ENCODE results near the gene CERS6. TPM values are rescaled to one million over a fixed set of nuclear protein-coding genes. Genes with fewer than 3 reads are reported as not detected.

Gene CERS6
- total and polyA plus RNA-seq, 2 donors from 2014 or later = 9.4 to 18.8 TPM

DNA sequence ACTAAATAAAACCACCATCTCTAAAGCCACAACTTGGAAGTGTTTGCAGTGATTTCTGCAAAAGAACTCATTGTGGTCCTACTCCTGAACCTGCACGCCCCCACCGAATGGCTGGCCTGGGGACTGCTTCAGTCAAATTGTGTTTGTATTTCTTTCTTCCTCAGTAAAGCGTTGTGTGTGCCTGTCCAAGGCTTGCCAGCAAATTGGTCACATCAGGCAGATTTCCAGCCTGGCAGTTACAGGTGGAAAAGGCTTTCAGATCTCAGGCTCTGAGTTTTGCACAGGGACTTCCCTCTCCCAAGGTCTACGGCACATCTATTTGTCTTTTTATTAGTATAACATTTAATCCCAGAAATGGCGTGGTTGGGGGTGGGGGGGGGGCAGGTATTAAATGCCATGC lies 292.4 kb downstream of the CERS6 start:
- TF ChIP-seq CTCF (IDR thresholded peaks at IDR 0.05; ENCODE audit: borderline replicate concordance, extremely low read depth, insufficient read depth) = no peak
- no peak overlapping the region for H3K4me3 ChIP-seq (ENCODE audit: low read length in 3 of 3)

GRCh38 chr2:168749297-168749696 lies 293.2 kb downstream of the CERS6 start:
- Histone ChIP-seq H3K36me3 (ENCODE audit: control insufficient read depth in 2 of 3, insufficient read depth in 3 of 3, low read length in 3 of 3) (no peaks in the 10 kb centered on the region), H3K9ac (ENCODE audit: low read length in 3 of 3) (no peak overlapping the region), H3K4me3 (ENCODE audit: low read length in 3 of 3) (no peak overlapping the region), H3K27me3 (ENCODE audit: control insufficient read depth, insufficient read depth, low read length) (no peaks in the 10 kb centered on the region), H3K9me3 (ENCODE audit: control insufficient read depth in 2 of 3, insufficient read depth in 1 of 3, low read length in 3 of 3) (no peaks in the 10 kb centered on the region), H3K27ac (ENCODE audit: low read depth in 2 of 2, low read length in 2 of 2) (no peak overlapping the region), H3K4me1 (ENCODE audit: control insufficient read depth in 2 of 3, insufficient read depth in 2 of 3, low read depth in 1 of 3, low read length in 3 of 3) (no peaks in the 10 kb centered on the region)
- no peak for DNase-seq
- FAIRE-seq = no peak
- intact Hi-C loops (cut with DNase I) = no loop called here
- TF ChIP-seq CTCF (IDR thresholded peaks at IDR 0.05; ENCODE audit: borderline replicate concordance, extremely low read depth, insufficient read depth) = no peak

More for the DNA sequence above, 292.4 kb downstream of the CERS6 start:
- Histone ChIP-seq H3K9me3 (ENCODE audit: control insufficient read depth in 2 of 3, insufficient read depth in 1 of 3, low read length in 3 of 3) (no peaks in the 10 kb centered on the region), H3K27me3 (ENCODE audit: control insufficient read depth, insufficient read depth, low read length) (no peaks in the 10 kb centered on the region), H3K36me3 (ENCODE audit: control insufficient read depth in 2 of 3, insufficient read depth in 3 of 3, low read length in 3 of 3) (no peaks in the 10 kb centered on the region), H3K4me1 (ENCODE audit: control insufficient read depth in 2 of 3, insufficient read depth in 2 of 3, low read depth in 1 of 3, low read length in 3 of 3) (no peaks in the 10 kb centered on the region), H3K27ac (ENCODE audit: low read depth in 2 of 2, low read length in 2 of 2) (no peak overlapping the region), H3K9ac (ENCODE audit: low read length in 3 of 3) (no peak overlapping the region)
- DNase-seq = no peak
- FAIRE-seq = no peak
- intact Hi-C loops (cut with DNase I) = no loop called here

DNA sequence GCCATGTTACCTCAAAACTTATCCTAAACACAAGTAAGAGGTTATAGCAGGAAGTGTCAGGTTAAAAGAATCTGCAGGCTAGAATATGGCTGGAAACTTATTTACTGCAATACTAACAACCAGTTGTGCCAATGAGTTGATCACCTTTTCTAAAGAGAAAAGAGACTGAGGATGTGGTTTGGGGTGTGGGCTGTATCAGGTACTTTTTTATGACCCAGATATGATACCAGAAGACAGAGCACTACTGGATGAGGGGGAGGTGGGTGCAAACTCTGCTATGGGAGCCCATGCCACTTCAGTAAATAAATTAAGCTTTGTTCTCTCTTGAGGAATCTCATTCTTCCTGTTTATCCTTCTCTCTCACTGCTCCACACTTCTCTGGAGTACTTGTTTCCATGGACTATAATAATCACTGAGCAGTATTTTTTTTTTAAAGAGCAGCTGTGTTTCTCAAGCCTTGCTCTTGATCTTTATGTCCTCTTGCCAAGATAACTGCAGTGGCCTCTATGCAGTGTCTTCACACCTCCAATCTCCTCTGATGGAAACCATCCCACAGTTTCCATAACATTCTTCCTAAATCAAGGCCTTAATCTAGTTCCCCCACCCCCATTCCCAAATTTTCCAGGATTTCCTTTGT lies 295.1 kb downstream of the CERS6 start:
- Histone ChIP-seq H3K4me3 (ENCODE audit: low read length in 3 of 3) (no peak overlapping the region), H3K9ac (ENCODE audit: low read length in 3 of 3) (no peak overlapping the region), H3K27ac (ENCODE audit: low read depth in 2 of 2, low read length in 2 of 2) (no peak overlapping the region), H3K27me3 (ENCODE audit: control insufficient read depth, insufficient read depth, low read length) (no peaks in the 10 kb centered on the region), H3K36me3 (ENCODE audit: control insufficient read depth in 2 of 3, insufficient read depth in 3 of 3, low read length in 3 of 3) (no peaks in the 10 kb centered on the region), H3K4me1 (ENCODE audit: control insufficient read depth in 2 of 3, insufficient read depth in 2 of 3, low read depth in 1 of 3, low read length in 3 of 3) (no peaks in the 10 kb centered on the region), H3K9me3 (ENCODE audit: control insufficient read depth in 2 of 3, insufficient read depth in 1 of 3, low read length in 3 of 3) (no peaks in the 10 kb centered on the region)
- DNase-seq (no peak), FAIRE-seq (no peak)
- no peak for TF ChIP-seq CTCF (IDR thresholded peaks at IDR 0.05; ENCODE audit: borderline replicate concordance, extremely low read depth, insufficient read depth)
- intact Hi-C loops (cut with DNase I) = no loop called here

DNA sequence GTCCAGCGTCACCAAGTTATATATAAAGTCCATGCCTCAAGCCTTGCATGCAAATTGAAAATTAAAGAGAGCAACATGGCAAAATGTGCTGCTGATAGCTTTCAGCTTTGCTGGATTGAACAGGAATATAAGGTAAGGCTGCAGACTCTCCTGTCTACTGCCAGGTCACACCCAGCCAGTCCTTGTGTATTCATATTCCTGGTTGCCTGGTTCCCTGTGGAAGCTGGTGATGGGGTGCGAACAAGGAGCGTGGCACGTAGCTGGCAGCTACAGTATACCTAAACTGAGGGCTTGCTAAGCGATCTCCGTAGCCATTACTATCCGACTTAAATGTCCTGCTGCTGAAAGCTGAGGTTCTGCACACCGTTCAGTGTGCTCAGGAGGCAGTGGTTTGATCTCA lies 296.3 kb downstream of the CERS6 start:
- no peaks in the 10 kb centered on the region for H3K9me3 ChIP-seq (ENCODE audit: control insufficient read depth in 2 of 3, insufficient read depth in 1 of 3, low read length in 3 of 3)
- no peak for DNase-seq
- no peaks in the 10 kb centered on the region for H3K36me3 ChIP-seq (ENCODE audit: control insufficient read depth in 2 of 3, insufficient read depth in 3 of 3, low read length in 3 of 3)
- H3K9ac ChIP-seq (ENCODE audit: low read length in 3 of 3) = no peak overlapping the region
- TF ChIP-seq CTCF (IDR thresholded peaks at IDR 0.05; ENCODE audit: borderline replicate concordance, extremely low read depth, insufficient read depth) = no peak
- H3K27me3 ChIP-seq (ENCODE audit: control insufficient read depth, insufficient read depth, low read length) = no peaks in the 10 kb centered on the region
- H3K4me1 ChIP-seq (ENCODE audit: control insufficient read depth in 2 of 3, insufficient read depth in 2 of 3, low read depth in 1 of 3, low read length in 3 of 3) = no peaks in the 10 kb centered on the region
- no peak for FAIRE-seq
- intact Hi-C loops (cut with DNase I) = no loop called here
- H3K4me3 ChIP-seq (ENCODE audit: low read length in 3 of 3) = no peak overlapping the region
- H3K27ac ChIP-seq (ENCODE audit: low read depth in 2 of 2, low read length in 2 of 2) = no peak overlapping the region

Data from kidney (tissue), 14 donors.